Gastrocnemius medialis (tissue), 4 donors: ENCODE measurements around the gene FBXO38.

ENCODE experiments used
- CTCF ChIP-seq, 5 experiments: fragments of 450-650 bp in 3 of 5; fragments of 200-600 bp in 2 of 5; sonication (generic) in 2 of 5; IDR thresholded peaks in 4 of 5; conservative IDR thresholded peaks in 1 of 5; 1 replicate in 4 of 5; 2 replicates in 1 of 5; pipeline ENCODE4 v1.5.1; 2016 to 2019; ENCODE audit warnings: antibody characterized with exemption in 5 of 5, mild to moderate bottlenecking in 3 of 5, moderate library complexity in 3 of 5
- POLR2A ChIP-seq, 2 donors: fragments of 450-650 bp; IDR thresholded peaks; one replicate each; pipeline ENCODE4 v1.6.1; 2017; ENCODE audit warnings: antibody characterized with exemption in 2 of 2, mild to moderate bottlenecking in 2 of 2, moderate library complexity in 2 of 2

- TF ChIP-seq CTCF (IDR thresholded peaks at IDR 0.05 in 4 of 5, conservative IDR thresholded peaks at IDR 0.05 in 1 of 5) = no peak
- TF ChIP-seq POLR2A (IDR thresholded peaks at IDR 0.05) = no peak
Observed at GRCh38 chr5:148428848-148429247, 45.1 kb downstream of the FBXO38 start.
